CD4-positive, alpha-beta T cell (primary cell): ENCODE measurements around the gene EZH1. TPM values are rescaled to one million over a fixed set of nuclear protein-coding genes. Genes with fewer than 3 reads are reported as not detected.

Source experiments
- ATAC-seq: fragments of 200-7000 bp; cut with Tn5 transposase; one replicate; pipeline ENCODE4 v1.10.0; 2022; ENCODE audit warnings: mild to moderate bottlenecking; ENCODE audit not compliant: poor library complexity
- CTCF ChIA-PET: fragments of 350-600 bp; sonication (Branson Sonifier 250); formaldehyde crosslinking; loops from one replicate; lab custom pipeline; 2021; ENCODE audit warnings: antibody characterized with exemption, inconsistent platforms; lab: Charles Lee
- POLR2A ChIA-PET: fragments of 350-600 bp; sonication (Branson Sonifier 250); formaldehyde crosslinking; loops from one replicate; lab custom pipeline; 2021; ENCODE audit warnings: antibody characterized with exemption, inconsistent platforms; lab: Charles Lee
- DNase-seq, 14 experiments: peaks; one replicate each; pipeline ENCODE4 v3.0.0-alpha.2; 2013 to 2020; ENCODE audit warnings: mixed read lengths in 2 of 14
- H3K27ac ChIP-seq, 2 donors: one replicate each; pipeline versions ENCODE4 v1.5.1 to v1.7.0; 2013; ENCODE audit warnings: low read length in 2 of 2, low read depth in 1 of 2, mild to moderate bottlenecking in 1 of 2
- H3K27me3 ChIP-seq, 2 experiments: 1 replicate in 1 of 2; 2 replicates in 1 of 2; pipeline versions ENCODE4 v1.6.1 to v1.7.0; 2013; ENCODE audit warnings: low read length in 2 of 2, control low read depth in 1 of 2, mild to moderate bottlenecking in 1 of 2, moderate library complexity in 1 of 2; ENCODE audit not compliant: insufficient read depth in 2 of 2, control insufficient read depth in 1 of 2
- H3K36me3 ChIP-seq: one replicate; pipeline ENCODE4 v1.6.1; 2013; ENCODE audit warnings: low read length, control low read depth; ENCODE audit not compliant: insufficient read depth
- H3K4me1 ChIP-seq: one replicate; pipeline ENCODE4 v1.6.1; 2013; ENCODE audit warnings: low read length, control low read depth; ENCODE audit not compliant: insufficient read depth
- H3K4me3 ChIP-seq: one replicate; pipeline ENCODE4 v1.5.1; 2013; ENCODE audit warnings: mild to moderate bottlenecking, low read length, moderate library complexity
- H3K9me3 ChIP-seq, 2 experiments: 1 replicate in 1 of 2; 2 replicates in 1 of 2; pipeline versions ENCODE4 v1.6.1 to v1.7.0; 2013; ENCODE audit warnings: low read length in 2 of 2, mild to moderate bottlenecking in 2 of 2, control low read depth in 1 of 2, moderate library complexity in 1 of 2; ENCODE audit not compliant: control insufficient read depth in 1 of 2, insufficient read depth in 1 of 2
- H3K27ac Mint-ChIP-seq: one replicate; pipeline ENCODE4 v1.8.0; 2020; ENCODE audit warnings: mixed read lengths
- H3K27me3 Mint-ChIP-seq: one replicate; pipeline ENCODE4 v1.8.0; 2021; ENCODE audit warnings: mixed read lengths
- H3K36me3 Mint-ChIP-seq: one replicate; pipeline ENCODE4 v1.8.0; 2021; ENCODE audit warnings: low read depth, mixed read lengths
- H3K4me1 Mint-ChIP-seq: one replicate; pipeline ENCODE4 v1.8.0; 2021; ENCODE audit warnings: low read depth, mixed read lengths
- H3K4me3 Mint-ChIP-seq: one replicate; pipeline ENCODE4 v1.8.0; 2020; ENCODE audit warnings: mild to moderate bottlenecking, mixed read lengths
- H3K9me3 Mint-ChIP-seq: one replicate; pipeline ENCODE4 v1.8.0; 2020; ENCODE audit warnings: mixed read lengths
- intact Hi-C, 2 experiments: fragments of 100-400 bp; cut with DNase I in 1 of 2; cut with micrococcal nuclease in 1 of 2; formaldehyde crosslinking; loops; one replicate each; pipeline versions ENCODE4 v1.15.1 to v1.9.0; 2023 to 2025; cut with DNase I, micrococcal nuclease
- total RNA-seq, 174 experiments: library from RNA in 2 of 174; stranded (reverse) in 2 of 174; gene quantifications; one replicate each; pipeline ENCODE4 v1.2.3 and lab custom pipeline; 2021 to 2026
- TF ChIP-seq, protein P1 (sequence below): fragments of 200-600 bp; IDR thresholded peaks from one replicate; pipeline ENCODE4 v1.8.0; 2022; ENCODE audit warnings: antibody characterized with exemption, mild to moderate bottlenecking

Gene EZH1
- total RNA-seq, 2 experiments from 2014 or later, result 73.3 to 76.1 TPM

DNA sequence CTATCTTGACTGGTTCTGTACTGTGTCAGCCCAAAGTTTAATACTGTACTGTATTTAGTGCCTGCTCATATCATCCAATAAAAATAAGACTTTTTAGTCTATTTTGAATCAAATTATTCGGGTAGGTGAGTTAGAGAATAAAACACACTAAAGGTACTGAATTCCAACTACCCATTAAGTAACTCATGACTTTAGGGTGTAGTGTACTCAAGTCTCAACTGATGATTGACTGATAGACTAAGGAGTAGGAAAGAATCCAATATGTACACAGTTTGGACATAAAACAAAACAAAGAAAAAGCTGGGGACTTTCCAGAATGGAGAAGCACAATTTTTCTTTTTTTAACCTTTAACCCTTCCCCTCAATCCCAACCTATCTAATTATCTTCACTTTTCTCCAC lies 4.1 kb downstream of the EZH1 start:
- Histone ChIP-seq H3K4me3 (no peak overlapping the region), H3K27ac (no peak overlapping the region), H3K36me3 (peaks cover 2% of the 10 kb centered on the region), H3K9me3 (no peaks in the 10 kb centered on the region), H3K4me1 (peaks cover 29% of the 10 kb centered on the region), H3K27me3 (no peaks in the 10 kb centered on the region)
- DNase-seq, result no peak
- no peaks in the 10 kb centered on the region for H3K9me3 Mint-ChIP-seq
- no peak for ATAC-seq
- TF ChIP-seq, protein P1, sequence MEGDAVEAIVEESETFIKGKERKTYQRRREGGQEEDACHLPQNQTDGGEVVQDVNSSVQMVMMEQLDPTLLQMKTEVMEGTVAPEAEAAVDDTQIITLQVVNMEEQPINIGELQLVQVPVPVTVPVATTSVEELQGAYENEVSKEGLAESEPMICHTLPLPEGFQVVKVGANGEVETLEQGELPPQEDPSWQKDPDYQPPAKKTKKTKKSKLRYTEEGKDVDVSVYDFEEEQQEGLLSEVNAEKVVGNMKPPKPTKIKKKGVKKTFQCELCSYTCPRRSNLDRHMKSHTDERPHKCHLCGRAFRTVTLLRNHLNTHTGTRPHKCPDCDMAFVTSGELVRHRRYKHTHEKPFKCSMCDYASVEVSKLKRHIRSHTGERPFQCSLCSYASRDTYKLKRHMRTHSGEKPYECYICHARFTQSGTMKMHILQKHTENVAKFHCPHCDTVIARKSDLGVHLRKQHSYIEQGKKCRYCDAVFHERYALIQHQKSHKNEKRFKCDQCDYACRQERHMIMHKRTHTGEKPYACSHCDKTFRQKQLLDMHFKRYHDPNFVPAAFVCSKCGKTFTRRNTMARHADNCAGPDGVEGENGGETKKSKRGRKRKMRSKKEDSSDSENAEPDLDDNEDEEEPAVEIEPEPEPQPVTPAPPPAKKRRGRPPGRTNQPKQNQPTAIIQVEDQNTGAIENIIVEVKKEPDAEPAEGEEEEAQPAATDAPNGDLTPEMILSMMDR, result no peak
- no peak overlapping the region for H3K27ac Mint-ChIP-seq
- H3K27me3 Mint-ChIP-seq, result no peaks in the 10 kb centered on the region
- POLR2A ChIA-PET, result no interaction called here
- no peak overlapping the region for H3K4me3 Mint-ChIP-seq
- H3K4me1 Mint-ChIP-seq, result peaks cover 32% of the 10 kb centered on the region
- CTCF ChIA-PET, result no interaction called here
- intact Hi-C loops, result loop anchor here in 1 of 2 experiments (5.0 kb wide), 1 partner anchor 58 kb away; the partner anchor contains the start of genes CCR10 and CNTNAP1
- peaks cover 12% of the 10 kb centered on the region for H3K36me3 Mint-ChIP-seq

DNA sequence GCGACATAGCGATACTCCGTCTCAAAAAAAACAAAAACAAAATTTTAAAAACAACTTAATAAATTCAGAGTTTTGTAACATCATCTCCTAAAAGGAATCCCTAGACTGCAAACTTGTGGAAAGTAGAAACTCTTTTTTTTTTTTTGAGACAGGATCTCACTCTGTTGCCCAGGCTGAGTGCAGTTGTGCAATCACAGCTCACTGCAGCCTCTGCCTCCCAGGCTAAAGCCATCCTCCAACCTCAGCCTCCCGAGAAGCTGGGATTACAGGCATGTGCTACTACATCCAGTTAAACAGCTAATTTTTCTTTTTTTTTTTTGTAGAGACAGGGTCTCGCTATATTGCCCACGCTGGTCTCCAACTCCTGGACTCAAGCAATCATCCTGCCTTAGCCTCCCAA lies 19.7 kb downstream of the EZH1 start:
- Histone ChIP-seq H3K4me3 (no peak overlapping the region), H3K4me1 (no peaks in the 10 kb centered on the region), H3K36me3 (peaks cover 66% of the 10 kb centered on the region), H3K27ac (no peak overlapping the region), H3K9me3 (no peaks in the 10 kb centered on the region), H3K27me3 (no peaks in the 10 kb centered on the region)
- ChIA-PET POLR2A (no interaction called here), CTCF (no interaction called here)
- no peak overlapping the region for H3K4me3 Mint-ChIP-seq
- no peaks in the 10 kb centered on the region for H3K9me3 Mint-ChIP-seq
- ATAC-seq (no peak), DNase-seq (no peak)
- H3K27me3 Mint-ChIP-seq, result no peaks in the 10 kb centered on the region
- TF ChIP-seq, protein P1, result no peak
- H3K27ac Mint-ChIP-seq, result no peak overlapping the region
- no peaks in the 10 kb centered on the region for H3K4me1 Mint-ChIP-seq
- intact Hi-C loops, result loop anchor here in 1 of 2 experiments (10.0 kb wide), 1 partner anchor 470 kb away; no protein-coding TSS in a partner anchor
- peaks cover 63% of the 10 kb centered on the region for H3K36me3 Mint-ChIP-seq

DNA sequence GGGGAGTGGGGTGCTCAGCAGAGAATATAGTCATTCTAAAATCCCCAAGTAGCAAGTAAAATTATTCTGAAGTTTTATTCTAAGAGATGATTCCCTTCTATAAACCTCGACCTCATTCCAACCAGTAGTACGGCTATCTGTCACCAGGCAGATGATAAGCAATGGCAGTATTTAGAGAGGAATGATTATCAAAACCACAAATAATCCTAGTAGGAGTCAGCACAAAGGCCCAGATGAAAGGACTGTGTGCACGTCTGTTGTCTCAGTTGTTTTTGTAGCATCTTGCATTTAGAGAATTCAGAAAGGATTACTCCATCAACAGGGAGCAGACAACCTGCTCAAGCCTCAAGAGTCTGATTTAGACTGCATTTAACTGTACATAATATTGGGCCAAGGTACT lies 21.2 kb downstream of the EZH1 start:
- intact Hi-C loops, result loop anchor here in 1 of 2 experiments (5.0 to 10.0 kb wide), 2 partner anchors 214 to 471 kb away; no protein-coding TSS in a partner anchor
- no peak for ATAC-seq
- POLR2A ChIA-PET, result no interaction called here
- Mint-ChIP-seq H3K27ac (no peak overlapping the region), H3K4me1 (no peaks in the 10 kb centered on the region), H3K4me3 (no peak overlapping the region), H3K27me3 (no peaks in the 10 kb centered on the region), H3K36me3 (peaks cover 64% of the 10 kb centered on the region), H3K9me3 (no peaks in the 10 kb centered on the region)
- DNase-seq, result no peak
- no peaks in the 10 kb centered on the region for H3K9me3 ChIP-seq
- CTCF ChIA-PET, result no interaction called here
- H3K4me3 ChIP-seq, result no peak overlapping the region
- H3K27ac ChIP-seq, result no peak overlapping the region
- TF ChIP-seq, protein P1, result no peak
- H3K27me3 ChIP-seq, result no peaks in the 10 kb centered on the region
- H3K36me3 ChIP-seq, result peaks cover 74% of the 10 kb centered on the region
- H3K4me1 ChIP-seq, result no peaks in the 10 kb centered on the region
